CD14-positive monocyte (primary cell): Measurements from ENCODE around the gene SLC25A44. TPM values are rescaled to one million over a fixed set of nuclear protein-coding genes. Genes with fewer than 3 reads are reported as not detected.
"Not testable (repeated sequence)": the region's sequence is repeated elsewhere in the genome, so short reads cannot be mapped to it uniquely, and the experiment has no call there.

Experiments used
- DNase-seq, 3 donors: peaks; one replicate each; pipeline ENCODE4 v3.0.0-alpha.2; 2011 to 2022
- H2AFZ ChIP-seq: 2 replicates; pipeline ENCODE4 v1.6.0; 2012; ENCODE audit warnings: mild to moderate bottlenecking, low read depth, low read length, inconsistent platforms; ENCODE audit not compliant: insufficient read depth, poor library complexity, severe bottlenecking
- H3K27ac ChIP-seq, 2 donors: 1 replicate in 1 of 2; 2 replicates in 1 of 2; pipeline ENCODE4 v1.5.1; 2012 to 2013; ENCODE audit warnings: low read length in 2 of 2, control low read depth in 1 of 2, inconsistent platforms in 1 of 2, low read depth in 1 of 2, mild to moderate bottlenecking in 1 of 2
- H3K27me3 ChIP-seq, 2 donors: one replicate each; pipeline versions ENCODE4 v1.6.0 to v1.6.1; 2011 to 2013; ENCODE audit warnings: low read length in 2 of 2; ENCODE audit not compliant: control insufficient read depth in 2 of 2, insufficient read depth in 2 of 2
- H3K36me3 ChIP-seq, 2 donors: replicated peaks in 1 of 2; 1 replicate in 1 of 2; 2 replicates in 1 of 2; pipeline versions ENCODE4 v1.5.1 to v1.6.1; 2012 to 2013; ENCODE audit warnings: low read length in 2 of 2, control low read depth in 1 of 2, inconsistent platforms in 1 of 2, mild to moderate bottlenecking in 1 of 2; ENCODE audit not compliant: insufficient read depth in 2 of 2, control insufficient read depth in 1 of 2
- H3K4me1 ChIP-seq, 2 donors: 1 replicate in 1 of 2; 2 replicates in 1 of 2; pipeline versions ENCODE4 v1.5.1 to v1.6.1; 2012 to 2013; ENCODE audit warnings: low read length in 2 of 2, control low read depth in 1 of 2, inconsistent platforms in 1 of 2, mild to moderate bottlenecking in 1 of 2, moderate library complexity in 1 of 2; ENCODE audit not compliant: insufficient read depth in 2 of 2, control insufficient read depth in 1 of 2
- H3K4me2 ChIP-seq: replicated peaks from 2 replicates; pipeline ENCODE3; 2012; ENCODE audit warnings: low read length, moderate library complexity, mild to moderate bottlenecking; ENCODE audit not compliant: poor library complexity, severe bottlenecking; ENCODE audit errors: extremely low read depth
- H3K4me3 ChIP-seq, 3 experiments: fragments of 200-600 bp in 1 of 3; sonication (generic) in 1 of 3; replicated peaks in 1 of 3; 1 replicate in 2 of 3; 2 replicates in 1 of 3; pipeline ENCODE4 v1.5.1; 2011 to 2013; ENCODE audit warnings: low read length in 3 of 3, mild to moderate bottlenecking in 3 of 3, control low read depth in 2 of 3, low read depth in 2 of 3, inconsistent platforms in 1 of 3, moderate library complexity in 1 of 3
- H3K79me2 ChIP-seq: 2 replicates; pipeline ENCODE4 v1.6.0; 2012; ENCODE audit warnings: mild to moderate bottlenecking, control low read depth, inconsistent platforms, low read length, moderate library complexity; ENCODE audit not compliant: insufficient read depth
- H3K9ac ChIP-seq: 2 replicates; pipeline ENCODE4 v1.6.0; 2017; ENCODE audit warnings: low read length, mild to moderate bottlenecking; ENCODE audit not compliant: insufficient read depth, poor library complexity, severe bottlenecking
- H3K9me3 ChIP-seq, 2 donors: replicated peaks in 1 of 2; 1 replicate in 1 of 2; 2 replicates in 1 of 2; pipeline versions ENCODE4 v1.5.1 to v1.6.1; 2012 to 2013; ENCODE audit warnings: low read length in 2 of 2, control low read depth in 1 of 2; ENCODE audit not compliant: control insufficient read depth in 1 of 2, insufficient read depth in 1 of 2
- H4K20me1 ChIP-seq: 2 replicates; pipeline ENCODE4 v1.6.0; 2012; ENCODE audit warnings: mild to moderate bottlenecking, low read length, control low read depth, moderate library complexity; ENCODE audit not compliant: insufficient read depth
- H3K27ac Mint-ChIP-seq, 7 donors: one replicate each; pipeline ENCODE4 v1.8.0; 2020; ENCODE audit warnings: mild to moderate bottlenecking in 7 of 7, mixed read lengths in 7 of 7, moderate library complexity in 6 of 7, inconsistent platforms in 2 of 7
- H3K27me3 Mint-ChIP-seq, 3 donors: one replicate each; pipeline ENCODE4 v1.8.0; 2021 to 2022; ENCODE audit warnings: low read depth in 3 of 3, mild to moderate bottlenecking in 3 of 3, mixed read lengths in 3 of 3, moderate library complexity in 3 of 3, inconsistent platforms in 1 of 3
- H3K36me3 Mint-ChIP-seq, 2 donors: one replicate each; pipeline ENCODE4 v1.8.0; 2020; ENCODE audit warnings: mixed read lengths in 2 of 2, inconsistent platforms in 1 of 2, mild to moderate bottlenecking in 1 of 2
- H3K4me1 Mint-ChIP-seq: one replicate; pipeline ENCODE4 v1.8.0; 2020; ENCODE audit warnings: mild to moderate bottlenecking, mixed read lengths
- H3K4me3 Mint-ChIP-seq, 2 donors: one replicate each; pipeline ENCODE4 v1.8.0; 2020; ENCODE audit warnings: mild to moderate bottlenecking in 2 of 2, mixed read lengths in 2 of 2, moderate library complexity in 1 of 2
- H3K9me3 Mint-ChIP-seq, 7 donors: one replicate each; pipeline ENCODE4 v1.8.0; 2020 to 2022; ENCODE audit warnings: mixed read lengths in 7 of 7, mild to moderate bottlenecking in 6 of 7, moderate library complexity in 6 of 7, inconsistent platforms in 2 of 7
- CTCF ChIP-seq: fragments of 200-600 bp; IDR thresholded peaks from one replicate; pipeline ENCODE4 v1.8.0; 2022; ENCODE audit warnings: antibody characterized with exemption, mild to moderate bottlenecking
- WGBS: methylation state at CpG from one replicate; pipeline ENCODE4 v1.1.5; 2013; ENCODE audit warnings: missing lambda C conversion rate; ENCODE audit not compliant: insufficient coverage; 5-methylcytosine and 5-hydroxymethylcytosine counted together
- intact Hi-C, 2 donors: fragments of 100-400 bp; cut with micrococcal nuclease; formaldehyde crosslinking; loops; one replicate each; pipeline versions ENCODE4 v1.15.0 to v1.15.1; 2023
- polyA plus RNA-seq, 3 donors: library from polyadenylated mRNA; depleted of rRNA in 1 of 3; unstranded in 2 of 3; stranded (reverse) in 1 of 3; fragments of 300-500 nt in 2 of 3; fragments of >200 nt in 1 of 3; fragmentation: Illumina TruSeq in 2 of 3; gene quantifications; 1 replicate in 2 of 3; 2 replicates in 1 of 3; pipeline ENCODE4 v1.2.3, GENCODE V29; 2012 to 2021

The SLC25A44 gene
- polyA plus RNA-seq, 3 donors: 17.1 to 28.8 (median 24.1) TPM

- no peak overlapping the region for H3K9ac ChIP-seq
- no peak overlapping the region for H3K27ac ChIP-seq
- H3K4me1 ChIP-seq: no peaks in the 10 kb centered on the region
- H3K27me3 ChIP-seq: no peaks in the 10 kb centered on the region
- H3K4me1 Mint-ChIP-seq: peaks cover 3% of the 10 kb centered on the region
- H2AFZ ChIP-seq: no peak overlapping the region
- no peak for TF ChIP-seq CTCF
- DNase-seq: no peak
- no peaks in the 10 kb centered on the region for H3K9me3 ChIP-seq
- intact Hi-C loops: no loop called here
- H3K4me2 ChIP-seq: no peak overlapping the region
- no peak overlapping the region for H3K4me3 Mint-ChIP-seq
- H3K27me3 Mint-ChIP-seq: peaks cover 0 to 2% (median 0%) of the 10 kb centered on the region in 3 donors
- peaks cover 39 to 55% of the 10 kb centered on the region in 2 donors for H3K36me3 Mint-ChIP-seq
- H3K27ac Mint-ChIP-seq: no peak overlapping the region
- H3K36me3 ChIP-seq: peaks cover 32% of the 10 kb centered on the region in 2 donors
- WGBS: no CpG with 5 or more reads among the region's 3 CpGs
- H4K20me1 ChIP-seq: peaks cover 15% of the 10 kb centered on the region
- no peaks in the 10 kb centered on the region for H3K79me2 ChIP-seq
- H3K9me3 Mint-ChIP-seq: peaks cover 0 to 2% (median 0%) of the 10 kb centered on the region in 7 donors
- no peak overlapping the region for H3K4me3 ChIP-seq
These were observed 13.4 kb upstream of the SLC25A44 start for GRCh38 chr1:156180471-156180870.

- H3K27me3 Mint-ChIP-seq, DNase-seq, H3K9ac ChIP-seq, H3K27me3 ChIP-seq, H3K4me3 Mint-ChIP-seq, H3K4me1 ChIP-seq, H3K79me2 ChIP-seq, H3K4me3 ChIP-seq, H3K9me3 Mint-ChIP-seq, H3K4me1 Mint-ChIP-seq, H3K27ac ChIP-seq, H3K4me2 ChIP-seq, intact Hi-C loops, H4K20me1 ChIP-seq, H2AFZ ChIP-seq, H3K9me3 ChIP-seq, H3K27ac Mint-ChIP-seq: not testable (repeated sequence)
- peaks cover 31 to 46% of the 10 kb centered on the region in 2 donors for H3K36me3 Mint-ChIP-seq
- no CpG with 5 or more reads among the region's 8 CpGs for WGBS
- peaks cover 22 to 23% of the 10 kb centered on the region in 2 donors for H3K36me3 ChIP-seq
These were observed 12.4 kb upstream of the SLC25A44 start for GRCh38 chr1:156181391-156181924.

GRCh38 chr1:156182010-156182779 lies 11.7 kb upstream of the SLC25A44 start:
- not testable (repeated sequence) for H3K27ac Mint-ChIP-seq, H3K27me3 ChIP-seq
- WGBS: 100% methylated on average over 1 of the region's 12 CpGs

More at GRCh38 chr1:156182010-156182779, 11.7 kb upstream of the SLC25A44 start:
- H3K9me3 ChIP-seq, H3K27me3 Mint-ChIP-seq, H4K20me1 ChIP-seq, H3K4me2 ChIP-seq, H3K4me3 Mint-ChIP-seq, H3K4me1 Mint-ChIP-seq, H3K4me1 ChIP-seq, intact Hi-C loops, H3K27ac ChIP-seq, H3K79me2 ChIP-seq, H3K9me3 Mint-ChIP-seq, H3K9ac ChIP-seq, H2AFZ ChIP-seq, H3K4me3 ChIP-seq, DNase-seq: not testable (repeated sequence)
- peaks cover 15% of the 10 kb centered on the region in 2 donors for H3K36me3 ChIP-seq
- H3K36me3 Mint-ChIP-seq: peaks cover 25 to 38% of the 10 kb centered on the region in 2 donors
